HCT116 (cell line): ENCODE measurements around the gene RECQL5. TPM values are rescaled to one million over a fixed set of nuclear protein-coding genes. Genes with fewer than 3 reads are reported as not detected.

Source experiments
- ATAC-seq: fragments of 200-7000 bp; cut with Tn5 transposase; 2 replicates; pipeline ENCODE4 v1.9.1; 2020; ENCODE audit warnings: mild to moderate bottlenecking, moderate library complexity
- BruUV-seq: library from RNA; stranded (reverse); fragments of 400-500 nt; replicated peaks from 2 replicates; lab custom pipeline; 2021; lab: Mats Ljungman, UMichigan
- CTCF ChIA-PET: fragments of 300-600 bp; sonication (Branson Sonifier 250); formaldehyde crosslinking; loops from one replicate; lab custom pipeline; 2021; ENCODE audit warnings: antibody characterized with exemption; lab: Charles Lee
- POLR2A ChIA-PET: fragments of 300-600, 350-600 bp; sonication (Branson Sonifier 250); formaldehyde crosslinking; loops from one replicate; lab custom pipeline; 2021; ENCODE audit warnings: antibody characterized with exemption; lab: Charles Lee
- RAD21 ChIA-PET, 2 experiments: fragments of 300-600 bp; sonication (Branson Sonifier 250); formaldehyde crosslinking; loops; one replicate each; lab custom pipeline; 2023; ENCODE audit warnings: low total read pairs in 2 of 2; ENCODE audit not compliant: uncharacterized antibody in 2 of 2, unreplicated experiment in 2 of 2, low non-redundant PET in 1 of 2; lab: Charles Lee
- DNase-seq: peaks from one replicate; pipeline ENCODE4 v3.0.0-alpha.2; 2010; ENCODE audit warnings: low read depth, low spot score
- H2AFZ ChIP-seq: fragments of 200-600 bp; shearing (Covaris generic), sonication (generic); 2 replicates; pipeline ENCODE4 v1.6.1; 2017; ENCODE audit warnings: low read depth, mixed run types, mixed read lengths, antibody characterized with exemption, low read length; ENCODE audit not compliant: poor library complexity, severe bottlenecking
- H3K27ac ChIP-seq: 2 replicates; pipeline ENCODE4 v1.5.1; 2012; ENCODE audit warnings: low read depth, low read length
- H3K27me3 ChIP-seq: fragments of 200-600 bp; sonication (generic); 2 replicates; pipeline ENCODE4 v1.6.1; 2016; ENCODE audit warnings: mixed run types, low read length, mixed read lengths; ENCODE audit not compliant: insufficient read depth
- H3K36me3 ChIP-seq, 2 experiments: fragments of 200-500 bp in 1 of 2; fragments of 200-600 bp in 1 of 2; sonication (Bioruptor generic) in 1 of 2; sonication (generic) in 1 of 2; 2 replicates each; pipeline versions ENCODE4 v1.5.1 to v1.6.1; 2014 to 2016; ENCODE audit warnings: low read length in 2 of 2, inconsistent platforms in 1 of 2, mixed read lengths in 1 of 2, mixed run types in 1 of 2; ENCODE audit not compliant: insufficient read depth in 2 of 2, control insufficient read depth in 1 of 2
- H3K4me1 ChIP-seq, 2 experiments: fragments of 200-600 bp in 1 of 2; sonication (generic) in 1 of 2; 2 replicates each; pipeline versions ENCODE4 v1.5.1 to v1.6.1; 2012 to 2017; ENCODE audit warnings: low read length in 2 of 2, inconsistent platforms in 1 of 2, mild to moderate bottlenecking in 1 of 2, mixed read lengths in 1 of 2, mixed run types in 1 of 2, moderate library complexity in 1 of 2; ENCODE audit not compliant: insufficient read depth in 2 of 2, control insufficient read depth in 1 of 2
- H3K4me2 ChIP-seq: fragments of 200-600 bp; sonication (generic); 2 replicates; pipeline ENCODE4 v1.6.1; 2017; ENCODE audit warnings: mixed run types, low read length, mixed read lengths
- H3K4me3 ChIP-seq, 2 experiments: fragments of 200-600 bp in 1 of 2; sonication (generic) in 1 of 2; replicated peaks in 1 of 2; 2 replicates each; pipeline ENCODE4 v1.5.1; 2011 to 2016; ENCODE audit warnings: low read length in 2 of 2, control low read depth in 1 of 2, low read depth in 1 of 2, mild to moderate bottlenecking in 1 of 2, mixed read lengths in 1 of 2, mixed run types in 1 of 2
- H3K79me2 ChIP-seq: fragments of 200-600 bp; sonication (generic); 2 replicates; pipeline ENCODE4 v1.6.1; 2017; ENCODE audit warnings: mild to moderate bottlenecking, mixed run types, low read length, moderate library complexity, mixed read lengths; ENCODE audit not compliant: insufficient read depth
- H3K9ac ChIP-seq: fragments of 200-600 bp; sonication (generic); 2 replicates; pipeline ENCODE4 v1.6.1; 2016; ENCODE audit warnings: low read length, mixed read lengths
- H3K9me2 ChIP-seq: fragments of 200-600 bp; sonication (generic), shearing (Covaris generic); 2 replicates; pipeline ENCODE4 v1.6.1; 2017; ENCODE audit warnings: mixed run types, mild to moderate bottlenecking, moderate library complexity; ENCODE audit not compliant: insufficient read depth
- H3K9me3 ChIP-seq, 2 experiments: fragments of 200-500 bp in 1 of 2; fragments of 200-600 bp in 1 of 2; sonication (Bioruptor generic) in 1 of 2; sonication (generic) in 1 of 2; 2 replicates each; pipeline ENCODE4 v1.6.1; 2014 to 2017; ENCODE audit warnings: low read length in 2 of 2, mixed read lengths in 2 of 2, inconsistent platforms in 1 of 2, low read depth in 1 of 2, mild to moderate bottlenecking in 1 of 2, mixed run types in 1 of 2, moderate library complexity in 1 of 2; ENCODE audit not compliant: control insufficient read depth in 1 of 2, insufficient read depth in 1 of 2
- H4K20me1 ChIP-seq: fragments of 200-600 bp; sonication (generic), shearing (Covaris generic); 2 replicates; pipeline ENCODE4 v1.6.1; 2017; ENCODE audit warnings: mixed run types, mild to moderate bottlenecking, moderate library complexity; ENCODE audit not compliant: insufficient read depth
- CTCF ChIP-seq, 3 experiments: fragments of 200-600 bp in 1 of 3; sonication (generic) in 1 of 3; IDR thresholded peaks in 2 of 3; conservative IDR thresholded peaks in 1 of 3; 2 replicates each; pipeline ENCODE4 v1.5.1; 2012 to 2017; ENCODE audit warnings: low read depth in 2 of 3, low read length in 2 of 3, antibody characterized with exemption in 1 of 3, borderline replicate concordance in 1 of 3, control low read depth in 1 of 3, mild to moderate bottlenecking in 1 of 3, mixed read lengths in 1 of 3, mixed run types in 1 of 3, moderate library complexity in 1 of 3; ENCODE audit not compliant: insufficient read depth in 1 of 3
- EGR1 ChIP-seq: IDR thresholded peaks from 2 replicates; pipeline ENCODE4 v1.6.1; 2012; ENCODE audit warnings: low read depth
- EZH2phosphoT487 ChIP-seq: fragments of 200-600 bp; IDR thresholded peaks from 2 replicates; pipeline ENCODE4 v1.6.1; 2018; ENCODE audit warnings: antibody characterized with exemption, borderline replicate concordance
- JUND ChIP-seq: IDR thresholded peaks from 2 replicates; pipeline ENCODE4 v1.6.1; 2012
- MAX ChIP-seq: IDR thresholded peaks from 2 replicates; pipeline ENCODE4 v1.6.1; 2012
- POLR2A ChIP-seq: IDR thresholded peaks from 2 replicates; pipeline ENCODE4 v1.7.0; 2011; ENCODE audit warnings: borderline replicate concordance; ENCODE audit not compliant: insufficient read depth, insufficient read length; ENCODE audit errors: extremely low read depth
- RAD21 ChIP-seq: IDR thresholded peaks from 2 replicates; pipeline ENCODE4 v1.6.1; 2012; ENCODE audit warnings: low read depth, mild to moderate bottlenecking
- ZNF274 ChIP-seq: fragments of 200-500 bp; sonication (Bioruptor generic); IDR thresholded peaks from 2 replicates; pipeline ENCODE4 v1.6.1; 2014; ENCODE audit warnings: mild to moderate bottlenecking, low read depth, low read length, inconsistent platforms
- intact Hi-C: fragments of 100-400 bp; cut with micrococcal nuclease; formaldehyde crosslinking; loops from 2 replicates; pipeline ENCODE4 v1.10.0; 2022
- total RNA-seq: library from RNA; stranded (reverse); gene quantifications from one replicate; pipeline ENCODE4 v1.2.1, GENCODE V29; 2021; ENCODE audit not compliant: unreplicated experiment

RECQL5 gene
- total RNA-seq, 1 experiment from 2014 or later: 83.3 TPM

GRCh38 chr17:75604034-75604695 lies 62.8 kb downstream of the RECQL5 start:
- POLR2A ChIA-PET: interaction anchor here (0.6 to 1.0 kb wide), 3 partner anchors 20 to 599 kb away, joined by 3 read pairs; no protein-coding TSS in a partner anchor
- Histone ChIP-seq H3K79me2 (no peaks in the 10 kb centered on the region), H3K4me2 (peak overlapping the region; percentile 75), H3K4me3 (peak overlapping the region in 1 of 2 experiments; percentile 9; a peak in 1 of 4 replicates), H3K36me3 (no peaks in the 10 kb centered on the region), H3K9ac (peak overlapping the region; percentile 21; the same call in 1 of the 2 replicates), H3K9me3 (no peaks in the 10 kb centered on the region), H3K4me1 (peaks cover 15 to 54% of the 10 kb centered on the region in 2 experiments), H2AFZ (no peak overlapping the region), H3K27ac (peak overlapping the region; percentile 19; the same call in 1 of the 2 replicates), H4K20me1 (no peaks in the 10 kb centered on the region), H3K9me2 (no peaks in the 10 kb centered on the region), H3K27me3 (no peaks in the 10 kb centered on the region)
- intact Hi-C loops: loop anchor here (5.0 kb wide), 2 partner anchors 87 to 177 kb away; partner anchors contain the start of genes CASKIN2 and TSEN54
- TF ChIP-seq ZNF274 (no peak), RAD21 (no peak), POLR2A (no peak), CTCF (IDR thresholded peaks at IDR 0.05 in 2 of 3, conservative IDR thresholded peaks at IDR 0.05 in 1 of 3; ENCODE audit: borderline replicate concordance in 1 of 3, insufficient read depth in 1 of 3, low read depth in 2 of 3, low read length in 2 of 3) (no peak), MAX (no peak; the same call in 1 of the 2 replicates), JUND (no peak), EGR1 (no peak), EZH2phosphoT487 (no peak)
- CTCF ChIA-PET: interaction anchor here (0.6 to 2.9 kb wide), 3 partner anchors 29 to 432 kb away, joined by 3 to 14 read pairs (median 4); partner anchors contain the start of gene SMIM5
- BruUV-seq: no TSS peak
- RAD21 ChIA-PET: no interaction called here
- ATAC-seq: peak; percentile 8
- DNase-seq: no peak
